GM23338 (cell line): ENCODE results near the gene SYT9. TPM values are rescaled to one million over a fixed set of nuclear protein-coding genes. Genes with fewer than 3 reads are reported as not detected.
A peak's percentile ranks its signal among the peaks of the same experiment; 100 is the strongest.
"Not testable (repeated sequence)": the region's sequence is repeated elsewhere in the genome, so short reads cannot be mapped to it uniquely, and the experiment has no call there.

Source experiments
- ATAC-seq: fragments of 200-7000 bp; cut with Tn5 transposase; 3 replicates; pipeline ENCODE4 v1.9.1; 2020
- DNase-seq: peaks from one replicate; pipeline ENCODE4 v3.0.0-alpha.2; 2015; ENCODE audit warnings: low spot score
- H2AFZ ChIP-seq: fragments of 200-600 bp; sonication (generic); 2 replicates; pipeline ENCODE4 v1.8.0; 2016; ENCODE audit warnings: antibody characterized with exemption, mild to moderate bottlenecking, moderate library complexity
- H3F3A ChIP-seq: fragments of 200-600 bp; sonication (generic); replicated peaks from 2 replicates; pipeline ENCODE4 v1.8.0; 2017; ENCODE audit warnings: antibody characterized with exemption, mixed run types, low read depth
- H3K27ac ChIP-seq: fragments of 200-600 bp; sonication (generic); 2 replicates; pipeline ENCODE4 v1.6.1; 2016; ENCODE audit warnings: low read depth
- H3K27me3 ChIP-seq: fragments of 200-600 bp; sonication (generic); 2 replicates; pipeline ENCODE4 v1.8.0; 2016; ENCODE audit warnings: mild to moderate bottlenecking, mixed run types, moderate library complexity; ENCODE audit not compliant: insufficient read depth
- H3K36me3 ChIP-seq: fragments of 200-600 bp; sonication (generic); 2 replicates; pipeline ENCODE4 v1.8.0; 2016; ENCODE audit warnings: mild to moderate bottlenecking; ENCODE audit not compliant: insufficient read depth
- H3K4me1 ChIP-seq: fragments of 200-600 bp; sonication (generic); 2 replicates; pipeline ENCODE4 v1.8.0; 2016; ENCODE audit warnings: mild to moderate bottlenecking, moderate library complexity; ENCODE audit not compliant: insufficient read depth
- H3K4me2 ChIP-seq: fragments of 200-600 bp; sonication (generic); 2 replicates; pipeline ENCODE4 v1.7.1; 2017; ENCODE audit warnings: mixed run types
- H3K4me3 ChIP-seq: fragments of 200-600 bp; sonication (generic); 2 replicates; pipeline ENCODE4 v1.6.1; 2016; ENCODE audit warnings: mixed run types
- H3K79me2 ChIP-seq: fragments of 200-600 bp; sonication (generic); replicated peaks from 2 replicates; pipeline ENCODE4 v1.8.0; 2017; ENCODE audit warnings: mild to moderate bottlenecking; ENCODE audit not compliant: insufficient read depth
- H3K9me2 ChIP-seq: fragments of 200-600 bp; sonication (generic); 2 replicates; pipeline ENCODE4 v1.8.0; 2017; ENCODE audit not compliant: insufficient read depth
- H4K20me1 ChIP-seq: fragments of 200-600 bp; sonication (generic); replicated peaks from 2 replicates; pipeline ENCODE4 v1.8.0; 2017; ENCODE audit warnings: mild to moderate bottlenecking; ENCODE audit not compliant: insufficient read depth
- H3K27ac Mint-ChIP-seq: 2 replicates; pipeline ENCODE4 v1.8.0; 2020; ENCODE audit warnings: inconsistent platforms, mild to moderate bottlenecking, moderate library complexity, mixed read lengths
- H3K27me3 Mint-ChIP-seq: 3 replicates; pipeline ENCODE4 v1.8.0; 2022; ENCODE audit warnings: low read depth, mild to moderate bottlenecking, moderate library complexity, mixed read lengths, inconsistent platforms; ENCODE audit not compliant: insufficient read depth, poor library complexity
- H3K36me3 Mint-ChIP-seq: 3 replicates; pipeline ENCODE4 v1.8.0; 2021; ENCODE audit warnings: low read depth, mild to moderate bottlenecking, inconsistent platforms, moderate library complexity, mixed read lengths
- H3K4me1 Mint-ChIP-seq: 3 replicates; pipeline ENCODE4 v1.8.0; 2020; ENCODE audit warnings: mild to moderate bottlenecking, inconsistent platforms, mixed read lengths
- H3K4me3 Mint-ChIP-seq: 3 replicates; pipeline ENCODE4 v1.8.0; 2021; ENCODE audit warnings: moderate library complexity, mild to moderate bottlenecking, inconsistent platforms, mixed read lengths
- H3K9me3 Mint-ChIP-seq: 3 replicates; pipeline ENCODE4 v1.8.0; 2020; ENCODE audit warnings: moderate library complexity, mild to moderate bottlenecking, inconsistent platforms, mixed read lengths
- EZH2phosphoT487 ChIP-seq: fragments of 200-600 bp; sonication (generic); IDR thresholded peaks from one replicate; pipeline ENCODE4 v1.8.1; 2018; ENCODE audit warnings: antibody characterized with exemption; ENCODE audit not compliant: unreplicated experiment
- NANOG ChIP-seq: IDR thresholded peaks from 2 replicates; pipeline ENCODE4 v1.6.1; 2016; ENCODE audit warnings: antibody characterized with exemption, borderline replicate concordance
- POLR2AphosphoS5 ChIP-seq: IDR thresholded peaks from 2 replicates; pipeline ENCODE4 v1.6.1; 2016; ENCODE audit warnings: antibody characterized with exemption, low read depth
- REST ChIP-seq: IDR thresholded peaks from one replicate; pipeline ENCODE4 v1.6.1; 2018; ENCODE audit warnings: antibody characterized with exemption; ENCODE audit not compliant: unreplicated experiment
- ZNF114 ChIP-seq: fragments of 250-450 bp; sonication (Bioruptor Pico); IDR thresholded peaks from 2 replicates; pipeline ENCODE4 v1.5.0; 2020; ENCODE audit warnings: mild to moderate bottlenecking, moderate library complexity
- ZNF331 ChIP-seq: fragments of 250-450 bp; sonication (Bioruptor Pico); IDR thresholded peaks from 2 replicates; pipeline ENCODE4 v1.5.0; 2020; ENCODE audit warnings: low read depth, mild to moderate bottlenecking, moderate library complexity
- microRNA counts: library from miRNA; unstranded; fragments of <30 nt; microRNA quantifications from one replicate; lab custom pipeline; 2017
- microRNA-seq: library from miRNA; unstranded; fragments of <30 nt; microRNA quantifications from one replicate; pipeline ENCODE4, GENCODE V29; 2017
- polyA plus RNA-seq: library from polyadenylated mRNA; unstranded; fragments of >200 nt; fragmentation: Nextera tagmentation; extraction: Ambion mirVana; gene quantifications from 2 replicates; pipeline ENCODE4 v1.2.1, GENCODE V29; 2016
- small RNA-seq: library from RNA; depleted of rRNA; stranded (forward); fragments of <200 nt; gene quantifications from one replicate; pipeline ENCODE3, GENCODE V24; 2014; ENCODE audit warnings: low replicate concordance
- total RNA-seq: library from RNA; depleted of rRNA; stranded (reverse); fragments of >200 nt; shearing (Covaris generic); gene quantifications from 2 replicates; pipeline ENCODE4 v1.2.3, GENCODE V29; 2014; rRNA removed
- TF ChIP-seq, protein P1 (sequence below): fragments of 250-450 bp; sonication (Bioruptor Pico); IDR thresholded peaks from 2 replicates; pipeline ENCODE4 v1.5.0; 2020; ENCODE audit warnings: mild to moderate bottlenecking, moderate library complexity

The SYT9 gene
- total and polyA plus RNA-seq, 2 experiments from 2014 or later, result 0.91 to 2.4 TPM

GRCh38 chr11:7516475-7516874 is 264.8 kb downstream of the SYT9 start (continued):
- TF ChIP-seq, protein P1, sequence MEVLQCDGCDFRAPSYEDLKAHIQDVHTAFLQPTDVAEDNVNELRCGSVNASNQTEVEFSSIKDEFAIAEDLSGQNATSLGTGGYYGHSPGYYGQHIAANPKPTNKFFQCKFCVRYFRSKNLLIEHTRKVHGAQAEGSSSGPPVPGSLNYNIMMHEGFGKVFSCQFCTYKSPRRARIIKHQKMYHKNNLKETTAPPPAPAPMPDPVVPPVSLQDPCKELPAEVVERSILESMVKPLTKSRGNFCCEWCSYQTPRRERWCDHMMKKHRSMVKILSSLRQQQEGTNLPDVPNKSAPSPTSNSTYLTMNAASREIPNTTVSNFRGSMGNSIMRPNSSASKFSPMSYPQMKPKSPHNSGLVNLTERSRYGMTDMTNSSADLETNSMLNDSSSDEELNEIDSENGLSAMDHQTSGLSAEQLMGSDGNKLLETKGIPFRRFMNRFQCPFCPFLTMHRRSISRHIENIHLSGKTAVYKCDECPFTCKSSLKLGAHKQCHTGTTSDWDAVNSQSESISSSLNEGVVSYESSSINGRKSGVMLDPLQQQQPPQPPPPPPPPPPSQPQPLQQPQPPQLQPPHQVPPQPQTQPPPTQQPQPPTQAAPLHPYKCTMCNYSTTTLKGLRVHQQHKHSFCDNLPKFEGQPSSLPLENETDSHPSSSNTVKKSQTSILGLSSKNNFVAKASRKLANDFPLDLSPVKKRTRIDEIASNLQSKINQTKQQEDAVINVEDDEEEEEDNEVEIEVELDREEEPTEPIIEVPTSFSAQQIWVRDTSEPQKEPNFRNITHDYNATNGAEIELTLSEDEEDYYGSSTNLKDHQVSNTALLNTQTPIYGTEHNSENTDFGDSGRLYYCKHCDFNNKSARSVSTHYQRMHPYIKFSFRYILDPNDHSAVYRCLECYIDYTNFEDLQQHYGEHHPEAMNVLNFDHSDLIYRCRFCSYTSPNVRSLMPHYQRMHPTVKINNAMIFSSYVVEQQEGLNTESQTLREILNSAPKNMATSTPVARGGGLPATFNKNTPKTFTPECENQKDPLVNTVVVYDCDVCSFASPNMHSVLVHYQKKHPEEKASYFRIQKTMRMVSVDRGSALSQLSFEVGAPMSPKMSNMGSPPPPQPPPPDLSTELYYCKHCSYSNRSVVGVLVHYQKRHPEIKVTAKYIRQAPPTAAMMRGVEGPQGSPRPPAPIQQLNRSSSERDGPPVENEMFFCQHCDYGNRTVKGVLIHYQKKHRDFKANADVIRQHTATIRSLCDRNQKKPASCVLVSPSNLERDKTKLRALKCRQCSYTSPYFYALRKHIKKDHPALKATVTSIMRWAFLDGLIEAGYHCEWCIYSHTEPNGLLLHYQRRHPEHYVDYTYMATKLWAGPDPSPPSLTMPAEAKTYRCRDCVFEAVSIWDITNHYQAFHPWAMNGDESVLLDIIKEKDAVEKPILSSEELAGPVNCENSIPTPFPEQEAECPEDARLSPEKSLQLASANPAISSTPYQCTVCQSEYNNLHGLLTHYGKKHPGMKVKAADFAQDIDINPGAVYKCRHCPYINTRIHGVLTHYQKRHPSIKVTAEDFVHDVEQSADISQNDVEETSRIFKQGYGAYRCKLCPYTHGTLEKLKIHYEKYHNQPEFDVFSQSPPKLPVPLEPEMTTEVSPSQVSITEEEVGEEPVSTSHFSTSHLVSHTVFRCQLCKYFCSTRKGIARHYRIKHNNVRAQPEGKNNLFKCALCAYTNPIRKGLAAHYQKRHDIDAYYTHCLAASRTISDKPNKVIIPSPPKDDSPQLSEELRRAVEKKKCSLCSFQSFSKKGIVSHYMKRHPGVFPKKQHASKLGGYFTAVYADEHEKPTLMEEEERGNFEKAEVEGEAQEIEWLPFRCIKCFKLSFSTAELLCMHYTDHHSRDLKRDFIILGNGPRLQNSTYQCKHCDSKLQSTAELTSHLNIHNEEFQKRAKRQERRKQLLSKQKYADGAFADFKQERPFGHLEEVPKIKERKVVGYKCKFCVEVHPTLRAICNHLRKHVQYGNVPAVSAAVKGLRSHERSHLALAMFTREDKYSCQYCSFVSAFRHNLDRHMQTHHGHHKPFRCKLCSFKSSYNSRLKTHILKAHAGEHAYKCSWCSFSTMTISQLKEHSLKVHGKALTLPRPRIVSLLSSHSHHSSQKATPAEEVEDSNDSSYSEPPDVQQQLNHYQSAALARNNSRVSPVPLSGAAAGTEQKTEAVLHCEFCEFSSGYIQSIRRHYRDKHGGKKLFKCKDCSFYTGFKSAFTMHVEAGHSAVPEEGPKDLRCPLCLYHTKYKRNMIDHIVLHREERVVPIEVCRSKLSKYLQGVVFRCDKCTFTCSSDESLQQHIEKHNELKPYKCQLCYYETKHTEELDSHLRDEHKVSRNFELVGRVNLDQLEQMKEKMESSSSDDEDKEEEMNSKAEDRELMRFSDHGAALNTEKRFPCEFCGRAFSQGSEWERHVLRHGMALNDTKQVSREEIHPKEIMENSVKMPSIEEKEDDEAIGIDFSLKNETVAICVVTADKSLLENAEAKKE, result no peak
- TF ChIP-seq REST, result no peak
- TF ChIP-seq ZNF331 (CRISPR knock-in tag), result no peak
- no peak for TF ChIP-seq NANOG
- no peak for TF ChIP-seq EZH2phosphoT487
- TF ChIP-seq POLR2AphosphoS5, result no peak
- no peak for TF ChIP-seq ZNF114 (CRISPR knock-in tag)

DNA sequence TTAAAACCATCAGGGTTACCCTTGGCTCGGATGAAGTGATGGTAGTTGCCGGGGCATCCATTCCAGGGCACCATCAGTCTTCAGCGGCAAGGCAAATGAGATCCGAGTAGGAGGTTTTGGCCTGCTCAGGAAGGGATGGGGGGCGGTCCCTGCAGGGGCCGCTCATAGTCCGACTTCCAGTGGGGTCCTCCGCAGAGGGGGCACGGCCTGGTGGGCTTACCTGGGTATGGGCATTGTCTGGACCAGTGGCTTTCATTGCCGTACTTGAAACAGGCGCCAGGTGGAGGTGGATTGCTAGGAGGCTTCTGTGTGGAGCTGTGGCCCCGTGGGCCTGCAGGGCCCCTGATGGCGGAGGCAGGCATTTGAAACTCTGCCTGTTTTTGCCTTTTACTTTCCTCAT is 266.0 kb downstream of the SYT9 start:
- not testable (repeated sequence) for H3K4me3 Mint-ChIP-seq, H3K9me2 ChIP-seq, H3K36me3 Mint-ChIP-seq, H3F3A ChIP-seq, H2AFZ ChIP-seq, DNase-seq, H3K79me2 ChIP-seq, H3K27ac Mint-ChIP-seq, H3K4me3 ChIP-seq, H3K9me3 Mint-ChIP-seq, H3K36me3 ChIP-seq, ATAC-seq, H3K4me2 ChIP-seq, H4K20me1 ChIP-seq, H3K27ac ChIP-seq
- peaks cover 19% of the 10 kb centered on the region for H3K4me1 Mint-ChIP-seq
- peaks cover 20% of the 10 kb centered on the region; the same call in 1 of the 2 replicates for H3K4me1 ChIP-seq
- peaks cover 23% of the 10 kb centered on the region for H3K27me3 ChIP-seq
- H3K27me3 Mint-ChIP-seq, result peaks cover 13% of the 10 kb centered on the region

MicroRNA genes within 50 kb of the gene (microRNA counts, 767-probe panel; counts per million panel counts)
- microRNA hsa-miR-302e (lab: Ali Mortazavi, UCI), result not detected

Small RNA genes lying within 50 kb of the gene (microRNA-seq; reads per million reads assigned to microRNA genes)
- gene MIR302E, result 12.2 reads per million, percentile 36 among the genes with 10 or more reads in this experiment

Small RNA genes lying within 50 kb of the gene (small RNA-seq; reads per million reads assigned to genes)
- 0.15 reads per million for gene MIR302E

Other genes starting within 250 kb of the SYT9 start
- gene ZNF214, start 231.6 kb upstream of the SYT9 start, total RNA-seq, result 4.3 and 6.1 TPM in 2 replicates
- 2.2 and 2.4 TPM in 2 replicates for gene ZNF214, start 231.6 kb upstream of the SYT9 start, polyA plus RNA-seq
- 0.10 TPM in 1 of 2 replicates, not detected in the other for gene NLRP14, start 231.4 kb upstream of the SYT9 start, total RNA-seq
- gene NLRP14, start 231.4 kb upstream of the SYT9 start, polyA plus RNA-seq, result 0.14 TPM in 1 of 2 replicates, not detected in the other
- gene RBMXL2, start 162.9 kb upstream of the SYT9 start, total RNA-seq, result 0.17 TPM in 1 of 2 replicates, not detected in the other
- gene RBMXL2, start 162.9 kb upstream of the SYT9 start, polyA plus RNA-seq, result not detected in 2 replicates
- not detected in 2 replicates for gene OLFML1, start 233.6 kb downstream of the SYT9 start, total RNA-seq
- gene OLFML1, start 233.6 kb downstream of the SYT9 start, polyA plus RNA-seq, result 0.12 and 0.21 TPM in 2 replicates